Common myeloid progenitor, CD34-positive (primary cell): Measurements from ENCODE around the gene CD300LF.
A peak's percentile ranks its signal among the peaks of the same experiment; 100 is the strongest.

Source experiments
- CTCF ChIA-PET: fragments of 350-600 bp; sonication (Branson Sonifier 250); formaldehyde crosslinking; loops from one replicate; lab custom pipeline; 2021; ENCODE audit warnings: antibody characterized with exemption; lab: Charles Lee
- POLR2A ChIA-PET: fragments of 350-600 bp; sonication (Branson Sonifier 250); formaldehyde crosslinking; loops from one replicate; lab custom pipeline; 2021; ENCODE audit warnings: antibody characterized with exemption; lab: Charles Lee
- DNase-seq, 3 donors: peaks; one replicate each; pipeline versions ENCODE4 v3.0.0 to v3.0.0-alpha.2; 2013
- H3K27ac ChIP-seq, 2 experiments: 1 replicate in 1 of 2; 2 replicates in 1 of 2; pipeline ENCODE4 v1.7.0; 2013; ENCODE audit warnings: inconsistent platforms in 2 of 2, low read length in 2 of 2, mild to moderate bottlenecking in 2 of 2, low read depth in 1 of 2, moderate library complexity in 1 of 2; ENCODE audit not compliant: severe bottlenecking in 2 of 2, insufficient read depth in 1 of 2, poor library complexity in 1 of 2
- H3K27me3 ChIP-seq, 5 experiments: replicated peaks in 2 of 5; 1 replicate in 3 of 5; 2 replicates in 2 of 5; pipeline versions ENCODE4 v1.6.1 to v1.7.0; 2013; ENCODE audit warnings: low read length in 4 of 5, mild to moderate bottlenecking in 2 of 5, moderate library complexity in 2 of 5, inconsistent platforms in 1 of 5; ENCODE audit not compliant: insufficient read depth in 5 of 5, control insufficient read depth in 4 of 5
- H3K36me3 ChIP-seq, 4 experiments: 1 replicate in 2 of 4; 2 replicates in 2 of 4; pipeline versions ENCODE4 v1.6.1 to v1.7.0; 2013; ENCODE audit warnings: low read length in 3 of 4, control low read depth in 1 of 4, mild to moderate bottlenecking in 1 of 4; ENCODE audit not compliant: control insufficient read depth in 4 of 4, insufficient read depth in 4 of 4
- H3K4me1 ChIP-seq, 4 experiments: 1 replicate in 3 of 4; 2 replicates in 1 of 4; pipeline versions ENCODE4 v1.6.1 to v1.7.1; 2013; ENCODE audit warnings: low read length in 3 of 4, mild to moderate bottlenecking in 3 of 4, control low read depth in 1 of 4, inconsistent platforms in 1 of 4, moderate library complexity in 1 of 4; ENCODE audit not compliant: control insufficient read depth in 4 of 4, insufficient read depth in 4 of 4; ENCODE audit errors: control extremely low read depth in 1 of 4
- H3K4me3 ChIP-seq, 7 experiments: 1 replicate in 4 of 7; 2 replicates in 3 of 7; pipeline versions ENCODE4 v1.5.1 to v1.7.0; 2013; ENCODE audit warnings: mild to moderate bottlenecking in 7 of 7, low read length in 6 of 7, moderate library complexity in 6 of 7, inconsistent platforms in 2 of 7, low read depth in 2 of 7, control low read depth in 1 of 7; ENCODE audit not compliant: insufficient read depth in 4 of 7, control insufficient read depth in 1 of 7; ENCODE audit errors: extremely low read depth in 1 of 7
- H3K9me3 ChIP-seq, 5 experiments: 1 replicate in 4 of 5; 2 replicates in 1 of 5; pipeline versions ENCODE4 v1.6.1 to v1.7.1; 2013; ENCODE audit warnings: low read length in 4 of 5, mild to moderate bottlenecking in 2 of 5, inconsistent platforms in 1 of 5, low read depth in 1 of 5, moderate library complexity in 1 of 5; ENCODE audit not compliant: control insufficient read depth in 4 of 5, insufficient read depth in 2 of 5; ENCODE audit errors: control extremely low read depth in 1 of 5
- WGBS: methylation state at CpG from one replicate; pipeline ENCODE4 v1.1.5; 2013; ENCODE audit not compliant: insufficient coverage; 5-methylcytosine and 5-hydroxymethylcytosine counted together

CD300LF gene

GRCh38 chr17:74663561-74663960 lies 49.2 kb downstream of the CD300LF start:
- Histone ChIP-seq H3K27me3 (peaks cover 0 to 3% (median 0%) of the 10 kb centered on the region in 5 experiments), H3K36me3 (no peaks in the 10 kb centered on the region), H3K27ac (no peak overlapping the region), H3K4me3 (no peak overlapping the region), H3K4me1 (peaks cover 0 to 10% (median 3%) of the 10 kb centered on the region in 4 experiments), H3K9me3 (no peaks in the 10 kb centered on the region)
- peak in 1 of 3 donors; percentile 43 for DNase-seq
- POLR2A ChIA-PET, result interaction anchor here (0.9 kb wide), 1 partner anchor 74 kb away, joined by 6 read pairs; the partner anchor contains the start of gene RAB37
- CTCF ChIA-PET, result interaction anchor here (0.9 to 1.9 kb wide), 6 partner anchors 15 to 97 kb away, joined by 3 to 4 read pairs (median 4); no protein-coding TSS in a partner anchor
- WGBS, result no CpG with 5 or more reads among the region's 3 CpGs

- H3K27ac ChIP-seq, result no peak overlapping the region
- no peaks in the 10 kb centered on the region for H3K9me3 ChIP-seq
- H3K4me1 ChIP-seq, result peaks cover 0 to 13% (median 6%) of the 10 kb centered on the region in 4 experiments
- ChIA-PET CTCF (interaction anchor here (1.1 to 6.5 kb wide), 7 partner anchors 10 to 203 kb away, joined by 3 to 151 read pairs (median 6); partner anchors contain the start of gene RAB37), POLR2A (no interaction called here)
- H3K4me3 ChIP-seq, result no peak overlapping the region
- DNase-seq, result no peak
- no peaks in the 10 kb centered on the region for H3K27me3 ChIP-seq
- WGBS, result no CpG with 5 or more reads among the region's 4 CpGs
- no peaks in the 10 kb centered on the region for H3K36me3 ChIP-seq
Measured at GRCh38 chr17:74659889-74660288, 52.8 kb downstream of the CD300LF start.

GRCh38 chr17:74658620-74659019 lies 54.1 kb downstream of the CD300LF start:
- ChIA-PET CTCF (interaction anchor here (0.7 to 6.5 kb wide), 14 partner anchors 12 to 204 kb away, joined by 3 to 151 read pairs (median 8); partner anchors contain the start of gene RAB37), POLR2A (interaction anchor here (3.9 kb wide), 1 partner anchor 79 kb away, joined by 23 read pairs; the partner anchor contains the start of gene RAB37)
- no peak for DNase-seq
- 97% methylated on average over 6 of the region's 6 CpGs for WGBS
- Histone ChIP-seq H3K27me3 (no peaks in the 10 kb centered on the region), H3K9me3 (no peaks in the 10 kb centered on the region), H3K4me3 (no peak overlapping the region), H3K27ac (no peak overlapping the region), H3K4me1 (peaks cover 0 to 10% (median 5%) of the 10 kb centered on the region in 4 experiments), H3K36me3 (no peaks in the 10 kb centered on the region)

GRCh38 chr17:74654742-74655141 lies 58.0 kb downstream of the CD300LF start:
- Histone ChIP-seq H3K36me3 (no peaks in the 10 kb centered on the region), H3K27me3 (peaks cover 0 to 9% (median 4%) of the 10 kb centered on the region in 5 experiments), H3K4me1 (peaks cover 0 to 6% (median 3%) of the 10 kb centered on the region in 4 experiments), H3K4me3 (no peak overlapping the region), H3K9me3 (no peaks in the 10 kb centered on the region), H3K27ac (no peak overlapping the region)
- 100% methylated on average over 3 of the region's 5 CpGs for WGBS
- no peak for DNase-seq
- ChIA-PET POLR2A (interaction anchor here (3.9 kb wide), 1 partner anchor 82 kb away, joined by 23 read pairs; the partner anchor contains the start of gene RAB37), CTCF (interaction anchor here (1.0 to 6.5 kb wide), 6 partner anchors 26 to 117 kb away, joined by 3 to 151 read pairs (median 13); partner anchors contain the start of genes CD300H and RAB37)

GRCh38 chr17:74652020-74652419 lies 60.7 kb downstream of the CD300LF start:
- no peak for DNase-seq
- H3K4me3 ChIP-seq, result no peak overlapping the region
- H3K36me3 ChIP-seq, result no peaks in the 10 kb centered on the region
- peaks cover 0 to 15% (median 4%) of the 10 kb centered on the region in 5 experiments for H3K27me3 ChIP-seq
- no peak overlapping the region for H3K27ac ChIP-seq
- H3K9me3 ChIP-seq, result no peaks in the 10 kb centered on the region
- H3K4me1 ChIP-seq, result no peaks in the 10 kb centered on the region
- POLR2A ChIA-PET, result no interaction called here
- CTCF ChIA-PET, result interaction anchor here (1.2 to 1.4 kb wide), 4 partner anchors 27 to 108 kb away, joined by 3 to 5 read pairs (median 4); partner anchors contain the start of gene RAB37
- WGBS, result 100% methylated on average over 2 of the region's 3 CpGs

- H3K27me3 ChIP-seq, result peaks cover 0 to 18% (median 4%) of the 10 kb centered on the region in 5 experiments
- H3K27ac ChIP-seq, result no peak overlapping the region
- POLR2A ChIA-PET, result interaction anchor here (0.6 kb wide), 1 partner anchor 25 kb away, joined by 3 read pairs; no protein-coding TSS in a partner anchor
- no peak overlapping the region for H3K4me3 ChIP-seq
- H3K36me3 ChIP-seq, result no peaks in the 10 kb centered on the region
- CTCF ChIA-PET, result interaction anchor here (3.3 kb wide), 2 partner anchors 7 to 84 kb away, joined by 14 to 20 read pairs; no protein-coding TSS in a partner anchor
- DNase-seq, result no peak
- WGBS, result 93% methylated on average over 6 of the region's 6 CpGs
- H3K9me3 ChIP-seq, result no peaks in the 10 kb centered on the region
- peaks cover 0 to 2% (median 0%) of the 10 kb centered on the region in 4 experiments for H3K4me1 ChIP-seq
Measured at GRCh38 chr17:74649909-74650308, 62.8 kb downstream of the CD300LF start.
